SK-N-SH treated with all-trans-retinoic acid at 6 μM for 48 hours (cell line): ENCODE data around the gene VPS33A.

ENCODE experiments used
- ATAC-seq: fragments of 200-7000 bp; cut with Tn5 transposase; 3 replicates; pipeline ENCODE4 v1.9.1; 2020; ENCODE audit warnings: mild to moderate bottlenecking, moderate library complexity
- BACH2 ChIP-seq: fragments of 250-450 bp; sonication (Bioruptor Pico); IDR thresholded peaks from 2 replicates; pipeline ENCODE4 v1.9.0; 2021; ENCODE audit warnings: mild to moderate bottlenecking, borderline replicate concordance
- CSDC2 ChIP-seq: fragments of 250-450 bp; sonication (Bioruptor Pico); IDR thresholded peaks from 2 replicates; pipeline ENCODE4 v1.5.0; 2020; ENCODE audit warnings: mild to moderate bottlenecking, moderate library complexity
- ESRRG ChIP-seq: fragments of 250-450 bp; sonication (Bioruptor Pico); IDR thresholded peaks from 2 replicates; pipeline ENCODE4 v1.6.1; 2021; ENCODE audit warnings: mild to moderate bottlenecking
- GLIS3 ChIP-seq: fragments of 250-450 bp; sonication (Bioruptor Pico); IDR thresholded peaks from 2 replicates; pipeline ENCODE4 v1.5.0; 2020; ENCODE audit warnings: mild to moderate bottlenecking, moderate library complexity
- ISL1 ChIP-seq: fragments of 250-450 bp; sonication (Bioruptor Pico); IDR thresholded peaks from 2 replicates; pipeline ENCODE4 v2.1.2; 2022; ENCODE audit warnings: mild to moderate bottlenecking, moderate library complexity
- OSR1 ChIP-seq: fragments of 250-450 bp; sonication (Bioruptor Pico); IDR thresholded peaks from 2 replicates; pipeline ENCODE4 v1.8.0; 2022; ENCODE audit warnings: moderate library complexity, mild to moderate bottlenecking, inconsistent platforms
- PPARA ChIP-seq: fragments of 250-450 bp; sonication (Bioruptor Pico); IDR thresholded peaks from 2 replicates; pipeline ENCODE4 v1.5.0; 2020; ENCODE audit warnings: mild to moderate bottlenecking, borderline replicate concordance
- RARB ChIP-seq: fragments of 250-450 bp; sonication (Bioruptor Pico); IDR thresholded peaks from 2 replicates; pipeline ENCODE4 v1.8.0; 2021; ENCODE audit warnings: mild to moderate bottlenecking, moderate library complexity
- SNAI2 ChIP-seq: fragments of 250-450 bp; sonication (Bioruptor Pico); IDR thresholded peaks from 2 replicates; pipeline ENCODE4 v1.5.0; 2020; ENCODE audit warnings: mild to moderate bottlenecking, moderate library complexity
- TCF4 ChIP-seq: fragments of 250-450 bp; sonication (Bioruptor Pico); IDR thresholded peaks from 2 replicates; pipeline ENCODE4 v1.8.0; 2021; ENCODE audit warnings: mild to moderate bottlenecking, moderate library complexity, borderline replicate concordance
- TOX ChIP-seq: fragments of 250-450 bp; sonication (Bioruptor Pico); IDR thresholded peaks from 2 replicates; pipeline ENCODE4 v1.8.0; 2021; ENCODE audit warnings: mild to moderate bottlenecking, moderate library complexity, borderline replicate concordance
- ZC3H10 ChIP-seq: fragments of 250-450 bp; sonication (Bioruptor Pico); IDR thresholded peaks from 2 replicates; pipeline ENCODE4 v1.5.1; 2021; ENCODE audit warnings: mild to moderate bottlenecking, moderate library complexity
- ZFP3 ChIP-seq: fragments of 250-450 bp; sonication (Bioruptor Pico); IDR thresholded peaks from 2 replicates; pipeline ENCODE4 v1.5.0; 2020; ENCODE audit warnings: mild to moderate bottlenecking, moderate library complexity
- ZFP30 ChIP-seq: fragments of 450-650 bp; formaldehyde crosslinking; IDR thresholded peaks from 2 replicates; pipeline ENCODE4 v1.5.0; 2022; ENCODE audit warnings: mild to moderate bottlenecking, moderate library complexity
- ZNF70 ChIP-seq: fragments of 450-650 bp; formaldehyde crosslinking; IDR thresholded peaks from 2 replicates; pipeline ENCODE4 v1.5.0; 2020; ENCODE audit warnings: mild to moderate bottlenecking, moderate library complexity
- ZNF8 ChIP-seq: fragments of 450-650 bp; formaldehyde crosslinking; IDR thresholded peaks from 2 replicates; pipeline ENCODE4 v1.5.0; 2020; ENCODE audit warnings: mild to moderate bottlenecking, moderate library complexity
- TF ChIP-seq, protein P1 (sequence below): fragments of 250-450 bp; sonication (Bioruptor Pico); IDR thresholded peaks from 2 replicates; pipeline ENCODE4 v1.5.1; 2021; ENCODE audit warnings: mild to moderate bottlenecking, moderate library complexity
- TF ChIP-seq, protein P2 (sequence below): fragments of 250-450 bp; sonication (Bioruptor Pico); IDR thresholded peaks from 2 replicates; pipeline ENCODE4 v1.5.0; 2020; ENCODE audit warnings: mild to moderate bottlenecking, moderate library complexity
- TF ChIP-seq, protein P3 (sequence below): fragments of 250-450 bp; sonication (Bioruptor Pico); IDR thresholded peaks from 2 replicates; pipeline ENCODE4 v1.5.1; 2020; ENCODE audit warnings: low read depth, mild to moderate bottlenecking, moderate library complexity
- TF ChIP-seq, protein P4 (sequence below): fragments of 250-450 bp; sonication (Bioruptor Pico); IDR thresholded peaks from 2 replicates; pipeline ENCODE4 v1.8.0; 2020; ENCODE audit warnings: mild to moderate bottlenecking, moderate library complexity, borderline replicate concordance

The VPS33A gene

DNA sequence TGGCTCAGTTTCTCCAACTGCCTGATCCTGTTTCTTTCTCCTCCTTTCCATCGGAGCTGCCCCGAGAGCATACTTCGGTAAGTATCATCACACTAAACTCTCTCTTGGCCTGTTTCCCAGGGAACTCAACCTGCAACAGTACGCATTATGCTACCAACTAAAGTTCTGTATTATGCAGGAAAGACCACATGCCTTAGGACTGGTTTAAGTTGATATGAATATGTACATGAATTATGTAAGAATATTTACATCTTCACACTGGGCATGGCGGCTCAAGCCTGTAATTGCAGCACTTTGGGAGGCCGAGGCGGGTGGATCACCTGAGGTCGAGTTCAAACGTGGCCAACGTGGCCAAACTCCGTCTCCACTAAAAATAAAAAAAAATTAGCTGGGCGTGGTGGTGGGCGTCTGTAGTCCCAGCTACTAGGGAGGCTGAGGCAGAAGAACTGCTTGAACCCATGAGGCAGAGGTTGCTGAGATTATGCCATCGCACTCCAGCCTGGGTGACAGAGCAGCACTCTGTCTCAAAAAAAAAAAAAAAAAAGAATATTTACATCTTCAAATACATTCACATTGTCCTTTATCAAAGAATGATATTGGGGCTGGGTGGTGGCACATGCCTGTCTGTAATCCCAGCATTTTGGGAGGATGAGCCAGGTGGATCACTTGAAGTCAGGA lies 31.9 kb upstream of the VPS33A start (continued):
- TF ChIP-seq, protein P1, sequence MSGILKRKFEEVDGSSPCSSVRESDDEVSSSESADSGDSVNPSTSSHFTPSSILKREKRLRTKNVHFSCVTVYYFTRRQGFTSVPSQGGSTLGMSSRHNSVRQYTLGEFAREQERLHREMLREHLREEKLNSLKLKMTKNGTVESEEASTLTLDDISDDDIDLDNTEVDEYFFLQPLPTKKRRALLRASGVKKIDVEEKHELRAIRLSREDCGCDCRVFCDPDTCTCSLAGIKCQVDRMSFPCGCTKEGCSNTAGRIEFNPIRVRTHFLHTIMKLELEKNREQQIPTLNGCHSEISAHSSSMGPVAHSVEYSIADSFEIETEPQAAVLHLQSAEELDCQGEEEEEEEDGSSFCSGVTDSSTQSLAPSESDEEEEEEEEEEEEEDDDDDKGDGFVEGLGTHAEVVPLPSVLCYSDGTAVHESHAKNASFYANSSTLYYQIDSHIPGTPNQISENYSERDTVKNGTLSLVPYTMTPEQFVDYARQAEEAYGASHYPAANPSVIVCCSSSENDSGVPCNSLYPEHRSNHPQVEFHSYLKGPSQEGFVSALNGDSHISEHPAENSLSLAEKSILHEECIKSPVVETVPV (CRISPR knock-in tag): no peak
- no peak for TF ChIP-seq PPARA
- TF ChIP-seq ZFP30 (CRISPR knock-in tag): no peak
- TF ChIP-seq, protein P2, sequence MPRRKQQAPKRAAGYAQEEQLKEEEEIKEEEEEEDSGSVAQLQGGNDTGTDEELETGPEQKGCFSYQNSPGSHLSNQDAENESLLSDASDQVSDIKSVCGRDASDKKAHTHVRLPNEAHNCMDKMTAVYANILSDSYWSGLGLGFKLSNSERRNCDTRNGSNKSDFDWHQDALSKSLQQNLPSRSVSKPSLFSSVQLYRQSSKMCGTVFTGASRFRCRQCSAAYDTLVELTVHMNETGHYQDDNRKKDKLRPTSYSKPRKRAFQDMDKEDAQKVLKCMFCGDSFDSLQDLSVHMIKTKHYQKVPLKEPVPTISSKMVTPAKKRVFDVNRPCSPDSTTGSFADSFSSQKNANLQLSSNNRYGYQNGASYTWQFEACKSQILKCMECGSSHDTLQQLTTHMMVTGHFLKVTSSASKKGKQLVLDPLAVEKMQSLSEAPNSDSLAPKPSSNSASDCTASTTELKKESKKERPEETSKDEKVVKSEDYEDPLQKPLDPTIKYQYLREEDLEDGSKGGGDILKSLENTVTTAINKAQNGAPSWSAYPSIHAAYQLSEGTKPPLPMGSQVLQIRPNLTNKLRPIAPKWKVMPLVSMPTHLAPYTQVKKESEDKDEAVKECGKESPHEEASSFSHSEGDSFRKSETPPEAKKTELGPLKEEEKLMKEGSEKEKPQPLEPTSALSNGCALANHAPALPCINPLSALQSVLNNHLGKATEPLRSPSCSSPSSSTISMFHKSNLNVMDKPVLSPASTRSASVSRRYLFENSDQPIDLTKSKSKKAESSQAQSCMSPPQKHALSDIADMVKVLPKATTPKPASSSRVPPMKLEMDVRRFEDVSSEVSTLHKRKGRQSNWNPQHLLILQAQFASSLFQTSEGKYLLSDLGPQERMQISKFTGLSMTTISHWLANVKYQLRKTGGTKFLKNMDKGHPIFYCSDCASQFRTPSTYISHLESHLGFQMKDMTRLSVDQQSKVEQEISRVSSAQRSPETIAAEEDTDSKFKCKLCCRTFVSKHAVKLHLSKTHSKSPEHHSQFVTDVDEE (CRISPR knock-in tag): no peak
- no peak for TF ChIP-seq RARB (CRISPR knock-in tag)
- no peak for TF ChIP-seq ESRRG (CRISPR knock-in tag)
- no peak for TF ChIP-seq TCF4 (CRISPR knock-in tag)

DNA sequence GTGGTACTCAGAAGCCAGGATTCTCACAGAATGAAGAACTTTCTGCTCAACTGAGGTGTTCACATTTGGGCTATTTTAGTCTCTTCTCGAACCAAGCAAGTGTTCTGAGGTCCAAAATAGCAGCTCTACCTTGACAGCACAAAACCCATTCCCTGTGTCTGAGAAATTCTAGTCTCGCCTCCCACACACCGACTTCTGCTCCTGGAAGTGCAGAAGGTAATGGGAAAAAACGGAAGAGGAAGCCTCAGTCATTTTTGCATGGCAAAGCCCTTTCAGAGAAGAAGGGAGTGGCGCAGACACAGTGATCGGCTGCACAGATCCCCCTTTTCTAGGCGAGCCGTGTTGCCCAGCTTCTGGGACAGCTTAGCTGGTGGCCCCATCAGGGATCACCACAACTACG lies 31.2 kb upstream of the VPS33A start:
- TF ChIP-seq ZFP30 (CRISPR knock-in tag) (no peak), SNAI2 (CRISPR knock-in tag) (no peak), ISL1 (CRISPR knock-in tag) (no peak), GLIS3 (CRISPR knock-in tag) (no peak), ESRRG (CRISPR knock-in tag) (no peak), CSDC2 (CRISPR knock-in tag) (no peak), ZNF70 (no peak), OSR1 (no peak), ZC3H10 (no peak), TCF4 (CRISPR knock-in tag) (no peak), BACH2 (CRISPR knock-in tag) (no peak), ZFP3 (no peak), PPARA (no peak)
- TF ChIP-seq, protein P3, sequence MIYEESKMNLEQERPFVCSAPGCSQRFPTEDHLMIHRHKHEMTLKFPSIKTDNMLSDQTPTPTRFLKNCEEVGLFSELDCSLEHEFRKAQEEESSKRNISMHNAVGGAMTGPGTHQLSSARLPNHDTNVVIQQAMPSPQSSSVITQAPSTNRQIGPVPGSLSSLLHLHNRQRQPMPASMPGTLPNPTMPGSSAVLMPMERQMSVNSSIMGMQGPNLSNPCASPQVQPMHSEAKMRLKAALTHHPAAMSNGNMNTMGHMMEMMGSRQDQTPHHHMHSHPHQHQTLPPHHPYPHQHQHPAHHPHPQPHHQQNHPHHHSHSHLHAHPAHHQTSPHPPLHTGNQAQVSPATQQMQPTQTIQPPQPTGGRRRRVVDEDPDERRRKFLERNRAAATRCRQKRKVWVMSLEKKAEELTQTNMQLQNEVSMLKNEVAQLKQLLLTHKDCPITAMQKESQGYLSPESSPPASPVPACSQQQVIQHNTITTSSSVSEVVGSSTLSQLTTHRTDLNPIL: no peak
- TF ChIP-seq, protein P2 (CRISPR knock-in tag): no peak
- ATAC-seq: no peak

DNA sequence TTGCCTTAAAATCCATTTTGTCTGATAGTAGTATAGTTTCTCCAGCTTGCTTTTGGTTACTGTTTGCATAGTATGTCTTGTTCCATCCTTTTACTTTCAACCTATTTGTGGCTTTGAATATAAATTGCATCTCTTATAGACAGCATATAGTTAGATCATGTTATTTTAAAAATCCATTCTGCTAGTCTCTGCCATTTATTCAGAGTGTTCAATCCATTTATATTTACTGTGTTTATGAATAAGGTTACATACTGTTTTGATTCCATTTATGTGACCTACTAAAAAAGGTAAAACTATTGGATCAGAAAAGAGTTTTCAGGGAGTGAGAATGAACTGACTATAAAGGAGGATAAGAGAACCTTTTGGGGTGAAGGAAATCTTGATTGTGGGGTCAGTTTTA lies 29.6 kb upstream of the VPS33A start:
- no peak for ATAC-seq
- TF ChIP-seq TOX (CRISPR knock-in tag): no peak
- TF ChIP-seq PPARA: no peak
- no peak for TF ChIP-seq OSR1
- TF ChIP-seq ZNF8: no peak
- no peak for TF ChIP-seq ZNF70
- TF ChIP-seq, protein P3: no peak
- no peak for TF ChIP-seq ESRRG (CRISPR knock-in tag)
- TF ChIP-seq SNAI2 (CRISPR knock-in tag): no peak
- no peak for TF ChIP-seq ZFP30 (CRISPR knock-in tag)
- TF ChIP-seq, protein P4, sequence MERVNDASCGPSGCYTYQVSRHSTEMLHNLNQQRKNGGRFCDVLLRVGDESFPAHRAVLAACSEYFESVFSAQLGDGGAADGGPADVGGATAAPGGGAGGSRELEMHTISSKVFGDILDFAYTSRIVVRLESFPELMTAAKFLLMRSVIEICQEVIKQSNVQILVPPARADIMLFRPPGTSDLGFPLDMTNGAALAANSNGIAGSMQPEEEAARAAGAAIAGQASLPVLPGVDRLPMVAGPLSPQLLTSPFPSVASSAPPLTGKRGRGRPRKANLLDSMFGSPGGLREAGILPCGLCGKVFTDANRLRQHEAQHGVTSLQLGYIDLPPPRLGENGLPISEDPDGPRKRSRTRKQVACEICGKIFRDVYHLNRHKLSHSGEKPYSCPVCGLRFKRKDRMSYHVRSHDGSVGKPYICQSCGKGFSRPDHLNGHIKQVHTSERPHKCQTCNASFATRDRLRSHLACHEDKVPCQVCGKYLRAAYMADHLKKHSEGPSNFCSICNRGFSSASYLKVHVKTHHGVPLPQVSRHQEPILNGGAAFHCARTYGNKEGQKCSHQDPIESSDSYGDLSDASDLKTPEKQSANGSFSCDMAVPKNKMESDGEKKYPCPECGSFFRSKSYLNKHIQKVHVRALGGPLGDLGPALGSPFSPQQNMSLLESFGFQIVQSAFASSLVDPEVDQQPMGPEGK (CRISPR knock-in tag): no peak
- TF ChIP-seq TCF4 (CRISPR knock-in tag): no peak
- TF ChIP-seq, all 23 proteins: peak for 0
